ENCODE results near the gene CALML4.

The CALML4 gene

DNA sequence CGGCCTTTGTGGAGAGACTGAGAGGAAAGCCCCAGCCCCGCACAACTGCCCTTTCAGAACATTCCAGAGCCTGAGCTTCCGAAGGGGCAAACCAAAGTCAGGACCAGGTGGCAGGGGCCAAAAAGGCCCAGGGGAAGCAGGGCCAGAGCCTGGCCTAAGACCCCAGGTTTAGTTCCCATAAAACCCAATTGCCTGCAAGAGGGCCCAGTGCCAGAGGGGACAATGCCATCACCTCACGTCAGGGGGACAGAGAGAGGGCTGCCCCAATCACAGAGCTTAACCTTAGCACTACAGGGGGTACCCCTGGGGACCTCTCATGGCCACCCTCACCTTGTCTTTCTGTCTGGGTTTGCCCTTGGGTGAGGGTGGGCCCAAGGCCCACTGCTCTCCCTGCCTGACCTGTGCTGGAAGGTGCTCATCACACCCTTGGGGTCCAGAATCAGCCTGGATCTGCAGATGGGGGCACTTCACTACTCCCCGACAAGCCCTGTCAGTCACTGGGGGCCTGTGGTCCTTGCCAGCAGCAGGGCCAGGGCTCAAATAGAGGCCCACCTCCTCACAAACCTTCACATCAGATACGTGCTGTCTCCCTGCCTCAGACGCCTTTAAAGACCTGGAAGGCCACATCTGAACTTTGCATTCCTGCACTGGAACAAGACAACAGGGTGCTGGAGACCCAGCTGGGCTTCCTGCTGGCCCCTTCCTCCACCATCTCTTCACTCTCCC, 3.8 kb downstream of the CALML4 start:
- TF ChIP-seq, protein P1, sequence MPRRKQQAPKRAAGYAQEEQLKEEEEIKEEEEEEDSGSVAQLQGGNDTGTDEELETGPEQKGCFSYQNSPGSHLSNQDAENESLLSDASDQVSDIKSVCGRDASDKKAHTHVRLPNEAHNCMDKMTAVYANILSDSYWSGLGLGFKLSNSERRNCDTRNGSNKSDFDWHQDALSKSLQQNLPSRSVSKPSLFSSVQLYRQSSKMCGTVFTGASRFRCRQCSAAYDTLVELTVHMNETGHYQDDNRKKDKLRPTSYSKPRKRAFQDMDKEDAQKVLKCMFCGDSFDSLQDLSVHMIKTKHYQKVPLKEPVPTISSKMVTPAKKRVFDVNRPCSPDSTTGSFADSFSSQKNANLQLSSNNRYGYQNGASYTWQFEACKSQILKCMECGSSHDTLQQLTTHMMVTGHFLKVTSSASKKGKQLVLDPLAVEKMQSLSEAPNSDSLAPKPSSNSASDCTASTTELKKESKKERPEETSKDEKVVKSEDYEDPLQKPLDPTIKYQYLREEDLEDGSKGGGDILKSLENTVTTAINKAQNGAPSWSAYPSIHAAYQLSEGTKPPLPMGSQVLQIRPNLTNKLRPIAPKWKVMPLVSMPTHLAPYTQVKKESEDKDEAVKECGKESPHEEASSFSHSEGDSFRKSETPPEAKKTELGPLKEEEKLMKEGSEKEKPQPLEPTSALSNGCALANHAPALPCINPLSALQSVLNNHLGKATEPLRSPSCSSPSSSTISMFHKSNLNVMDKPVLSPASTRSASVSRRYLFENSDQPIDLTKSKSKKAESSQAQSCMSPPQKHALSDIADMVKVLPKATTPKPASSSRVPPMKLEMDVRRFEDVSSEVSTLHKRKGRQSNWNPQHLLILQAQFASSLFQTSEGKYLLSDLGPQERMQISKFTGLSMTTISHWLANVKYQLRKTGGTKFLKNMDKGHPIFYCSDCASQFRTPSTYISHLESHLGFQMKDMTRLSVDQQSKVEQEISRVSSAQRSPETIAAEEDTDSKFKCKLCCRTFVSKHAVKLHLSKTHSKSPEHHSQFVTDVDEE (CRISPR knock-in tag; IDR thresholded peaks at IDR 0.05) = no peak
- TF ChIP-seq ARNTL (CRISPR knock-in tag; IDR thresholded peaks at IDR 0.05; ENCODE audit: borderline replicate concordance, low read depth) (no peak), ISL1 (CRISPR knock-in tag; IDR thresholded peaks at IDR 0.05) (no peak)
- no peak for ATAC-seq

DNA sequence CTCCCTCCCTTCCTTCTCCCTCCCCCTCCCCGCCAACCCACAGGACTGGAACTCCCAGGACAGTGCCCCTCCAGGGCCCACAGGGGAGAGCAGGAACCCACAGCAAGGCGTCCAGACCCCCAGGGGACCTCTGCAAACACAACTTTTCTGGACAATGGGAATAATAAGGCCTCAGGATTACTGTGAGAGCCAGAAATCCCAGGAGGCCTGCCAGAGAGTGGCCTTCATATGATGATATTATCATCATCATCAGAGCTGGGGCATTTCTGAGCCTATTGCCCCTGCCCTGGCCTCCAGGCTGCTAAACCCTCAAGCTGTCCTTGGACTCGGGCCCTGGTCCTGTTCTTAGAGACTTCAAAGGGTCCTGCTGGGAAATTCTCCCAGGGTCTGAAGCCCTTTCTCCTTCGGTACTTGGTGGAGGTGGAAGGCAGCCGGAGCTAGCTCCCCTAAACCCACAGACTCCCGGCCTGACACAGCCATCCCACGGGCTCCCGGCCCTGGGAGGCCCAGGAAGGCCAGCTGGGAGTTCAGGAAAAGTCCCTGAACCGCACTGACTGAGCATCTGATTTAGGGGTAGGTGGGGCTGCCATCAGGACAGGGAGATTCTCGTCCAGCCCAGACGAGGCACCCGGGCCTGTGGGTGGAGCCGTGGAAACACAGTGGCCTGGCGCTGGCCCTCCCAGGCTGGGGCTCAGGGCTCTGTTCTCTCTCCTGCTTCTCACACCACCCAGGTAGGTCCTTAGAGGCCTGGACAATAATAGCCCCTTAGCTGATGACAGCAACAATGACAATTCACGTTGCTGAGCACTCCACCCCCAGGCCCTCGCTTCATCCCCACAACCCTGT, 4.9 kb downstream of the CALML4 start:
- no peak; the same call in 1 of the 3 replicates for ATAC-seq
- TF ChIP-seq RARB (CRISPR knock-in tag; IDR thresholded peaks at IDR 0.05) (no peak), TCF4 (CRISPR knock-in tag; IDR thresholded peaks at IDR 0.05; ENCODE audit: borderline replicate concordance) (no peak), ZNF70 (CRISPR knock-in tag; IDR thresholded peaks at IDR 0.05) (no peak), ZFP3 (CRISPR knock-in tag; IDR thresholded peaks at IDR 0.05) (no peak), PPARA (CRISPR knock-in tag; IDR thresholded peaks at IDR 0.05; ENCODE audit: borderline replicate concordance) (no peak)
- TF ChIP-seq, protein P2, sequence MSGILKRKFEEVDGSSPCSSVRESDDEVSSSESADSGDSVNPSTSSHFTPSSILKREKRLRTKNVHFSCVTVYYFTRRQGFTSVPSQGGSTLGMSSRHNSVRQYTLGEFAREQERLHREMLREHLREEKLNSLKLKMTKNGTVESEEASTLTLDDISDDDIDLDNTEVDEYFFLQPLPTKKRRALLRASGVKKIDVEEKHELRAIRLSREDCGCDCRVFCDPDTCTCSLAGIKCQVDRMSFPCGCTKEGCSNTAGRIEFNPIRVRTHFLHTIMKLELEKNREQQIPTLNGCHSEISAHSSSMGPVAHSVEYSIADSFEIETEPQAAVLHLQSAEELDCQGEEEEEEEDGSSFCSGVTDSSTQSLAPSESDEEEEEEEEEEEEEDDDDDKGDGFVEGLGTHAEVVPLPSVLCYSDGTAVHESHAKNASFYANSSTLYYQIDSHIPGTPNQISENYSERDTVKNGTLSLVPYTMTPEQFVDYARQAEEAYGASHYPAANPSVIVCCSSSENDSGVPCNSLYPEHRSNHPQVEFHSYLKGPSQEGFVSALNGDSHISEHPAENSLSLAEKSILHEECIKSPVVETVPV (CRISPR knock-in tag; IDR thresholded peaks at IDR 0.05) = no peak
- TF ChIP-seq, protein P1 (CRISPR knock-in tag; IDR thresholded peaks at IDR 0.05) = no peak

DNA sequence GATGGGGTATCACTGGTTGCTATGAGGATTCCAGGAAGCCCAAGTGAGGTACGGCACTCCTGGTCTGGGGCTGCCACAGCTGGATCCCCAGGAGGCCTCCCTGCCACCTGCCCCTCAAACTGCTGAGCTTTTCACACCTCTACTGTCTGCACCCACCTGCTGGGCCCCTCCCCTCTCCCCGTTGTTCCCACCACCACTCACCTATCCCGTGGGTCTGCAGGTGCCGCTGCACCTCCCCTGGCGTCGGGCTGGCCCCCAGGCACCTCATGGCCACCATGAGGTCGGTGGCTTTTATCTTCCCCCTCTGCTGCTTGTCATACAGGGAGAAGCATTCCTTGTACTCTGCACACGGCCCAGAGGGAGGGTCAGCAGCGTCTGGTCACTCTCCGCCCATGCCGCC, 5.8 kb downstream of the CALML4 start:
- no peak for TF ChIP-seq ZFP3 (CRISPR knock-in tag; IDR thresholded peaks at IDR 0.05)
- TF ChIP-seq PPARA (CRISPR knock-in tag; IDR thresholded peaks at IDR 0.05; ENCODE audit: borderline replicate concordance) = no peak
- TF ChIP-seq ZNF8 (CRISPR knock-in tag; IDR thresholded peaks at IDR 0.05) = no peak
- TF ChIP-seq TOX (CRISPR knock-in tag; IDR thresholded peaks at IDR 0.05; ENCODE audit: borderline replicate concordance) = no peak
- TF ChIP-seq, protein P3, sequence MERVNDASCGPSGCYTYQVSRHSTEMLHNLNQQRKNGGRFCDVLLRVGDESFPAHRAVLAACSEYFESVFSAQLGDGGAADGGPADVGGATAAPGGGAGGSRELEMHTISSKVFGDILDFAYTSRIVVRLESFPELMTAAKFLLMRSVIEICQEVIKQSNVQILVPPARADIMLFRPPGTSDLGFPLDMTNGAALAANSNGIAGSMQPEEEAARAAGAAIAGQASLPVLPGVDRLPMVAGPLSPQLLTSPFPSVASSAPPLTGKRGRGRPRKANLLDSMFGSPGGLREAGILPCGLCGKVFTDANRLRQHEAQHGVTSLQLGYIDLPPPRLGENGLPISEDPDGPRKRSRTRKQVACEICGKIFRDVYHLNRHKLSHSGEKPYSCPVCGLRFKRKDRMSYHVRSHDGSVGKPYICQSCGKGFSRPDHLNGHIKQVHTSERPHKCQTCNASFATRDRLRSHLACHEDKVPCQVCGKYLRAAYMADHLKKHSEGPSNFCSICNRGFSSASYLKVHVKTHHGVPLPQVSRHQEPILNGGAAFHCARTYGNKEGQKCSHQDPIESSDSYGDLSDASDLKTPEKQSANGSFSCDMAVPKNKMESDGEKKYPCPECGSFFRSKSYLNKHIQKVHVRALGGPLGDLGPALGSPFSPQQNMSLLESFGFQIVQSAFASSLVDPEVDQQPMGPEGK (CRISPR knock-in tag; IDR thresholded peaks at IDR 0.05; ENCODE audit: borderline replicate concordance) = no peak
- no peak for TF ChIP-seq SNAI2 (CRISPR knock-in tag; IDR thresholded peaks at IDR 0.05)
- no peak for TF ChIP-seq ESRRG (CRISPR knock-in tag; IDR thresholded peaks at IDR 0.05)
- no peak for TF ChIP-seq OSR1 (CRISPR knock-in tag; IDR thresholded peaks at IDR 0.05)
- TF ChIP-seq, protein P4, sequence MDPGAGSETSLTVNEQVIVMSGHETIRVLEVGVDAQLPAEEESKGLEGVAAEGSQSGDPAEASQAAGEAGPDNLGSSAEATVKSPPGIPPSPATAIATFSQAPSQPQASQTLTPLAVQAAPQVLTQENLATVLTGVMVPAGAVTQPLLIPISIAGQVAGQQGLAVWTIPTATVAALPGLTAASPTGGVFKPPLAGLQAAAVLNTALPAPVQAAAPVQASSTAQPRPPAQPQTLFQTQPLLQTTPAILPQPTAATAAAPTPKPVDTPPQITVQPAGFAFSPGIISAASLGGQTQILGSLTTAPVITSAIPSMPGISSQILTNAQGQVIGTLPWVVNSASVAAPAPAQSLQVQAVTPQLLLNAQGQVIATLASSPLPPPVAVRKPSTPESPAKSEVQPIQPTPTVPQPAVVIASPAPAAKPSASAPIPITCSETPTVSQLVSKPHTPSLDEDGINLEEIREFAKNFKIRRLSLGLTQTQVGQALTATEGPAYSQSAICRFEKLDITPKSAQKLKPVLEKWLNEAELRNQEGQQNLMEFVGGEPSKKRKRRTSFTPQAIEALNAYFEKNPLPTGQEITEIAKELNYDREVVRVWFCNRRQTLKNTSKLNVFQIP (CRISPR knock-in tag; IDR thresholded peaks at IDR 0.05; ENCODE audit: borderline replicate concordance, low read depth) = no peak
- no peak for TF ChIP-seq BACH2 (CRISPR knock-in tag; IDR thresholded peaks at IDR 0.05; ENCODE audit: borderline replicate concordance)
- TF ChIP-seq CSDC2 (CRISPR knock-in tag; IDR thresholded peaks at IDR 0.05) = no peak
- TF ChIP-seq, protein P2 (CRISPR knock-in tag; IDR thresholded peaks at IDR 0.05) = no peak
- TF ChIP-seq ZC3H10 (CRISPR knock-in tag; IDR thresholded peaks at IDR 0.05) = no peak
- no peak for TF ChIP-seq ZNF70 (CRISPR knock-in tag; IDR thresholded peaks at IDR 0.05)
- TF ChIP-seq ZNF565 (CRISPR knock-in tag; conservative IDR thresholded peaks at IDR 0.05; ENCODE audit: low read depth) = no peak
- TF ChIP-seq, protein P5, sequence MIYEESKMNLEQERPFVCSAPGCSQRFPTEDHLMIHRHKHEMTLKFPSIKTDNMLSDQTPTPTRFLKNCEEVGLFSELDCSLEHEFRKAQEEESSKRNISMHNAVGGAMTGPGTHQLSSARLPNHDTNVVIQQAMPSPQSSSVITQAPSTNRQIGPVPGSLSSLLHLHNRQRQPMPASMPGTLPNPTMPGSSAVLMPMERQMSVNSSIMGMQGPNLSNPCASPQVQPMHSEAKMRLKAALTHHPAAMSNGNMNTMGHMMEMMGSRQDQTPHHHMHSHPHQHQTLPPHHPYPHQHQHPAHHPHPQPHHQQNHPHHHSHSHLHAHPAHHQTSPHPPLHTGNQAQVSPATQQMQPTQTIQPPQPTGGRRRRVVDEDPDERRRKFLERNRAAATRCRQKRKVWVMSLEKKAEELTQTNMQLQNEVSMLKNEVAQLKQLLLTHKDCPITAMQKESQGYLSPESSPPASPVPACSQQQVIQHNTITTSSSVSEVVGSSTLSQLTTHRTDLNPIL (CRISPR knock-in tag; IDR thresholded peaks at IDR 0.05; ENCODE audit: low read depth) = no peak
- TF ChIP-seq TCF4 (CRISPR knock-in tag; IDR thresholded peaks at IDR 0.05; ENCODE audit: borderline replicate concordance) = no peak
- TF ChIP-seq ZFP30 (CRISPR knock-in tag; IDR thresholded peaks at IDR 0.05) = no peak
- no peak for TF ChIP-seq ARNTL (CRISPR knock-in tag; IDR thresholded peaks at IDR 0.05; ENCODE audit: borderline replicate concordance, low read depth)
- no peak for TF ChIP-seq RARB (CRISPR knock-in tag; IDR thresholded peaks at IDR 0.05)
- ATAC-seq = no peak

All from SK-N-SH treated with all-trans-retinoic acid at 6 μM for 48 hours (cell line).